Measurements from ENCODE around the gene CEP83. TPM values are rescaled to one million over a fixed set of nuclear protein-coding genes. Genes with fewer than 3 reads are reported as not detected.
A peak's percentile ranks its signal among the peaks of the same experiment; 100 is the strongest.
"Not testable (repeated sequence)": the region's sequence is repeated elsewhere in the genome, so short reads cannot be mapped to it uniquely, and the experiment has no call there.

The CEP83 gene
- total and polyA plus RNA-seq, 2 donors (not counting 1 experiment from before 2014, with no cell fraction given) = 4.0 to 24.8 TPM

DNA sequence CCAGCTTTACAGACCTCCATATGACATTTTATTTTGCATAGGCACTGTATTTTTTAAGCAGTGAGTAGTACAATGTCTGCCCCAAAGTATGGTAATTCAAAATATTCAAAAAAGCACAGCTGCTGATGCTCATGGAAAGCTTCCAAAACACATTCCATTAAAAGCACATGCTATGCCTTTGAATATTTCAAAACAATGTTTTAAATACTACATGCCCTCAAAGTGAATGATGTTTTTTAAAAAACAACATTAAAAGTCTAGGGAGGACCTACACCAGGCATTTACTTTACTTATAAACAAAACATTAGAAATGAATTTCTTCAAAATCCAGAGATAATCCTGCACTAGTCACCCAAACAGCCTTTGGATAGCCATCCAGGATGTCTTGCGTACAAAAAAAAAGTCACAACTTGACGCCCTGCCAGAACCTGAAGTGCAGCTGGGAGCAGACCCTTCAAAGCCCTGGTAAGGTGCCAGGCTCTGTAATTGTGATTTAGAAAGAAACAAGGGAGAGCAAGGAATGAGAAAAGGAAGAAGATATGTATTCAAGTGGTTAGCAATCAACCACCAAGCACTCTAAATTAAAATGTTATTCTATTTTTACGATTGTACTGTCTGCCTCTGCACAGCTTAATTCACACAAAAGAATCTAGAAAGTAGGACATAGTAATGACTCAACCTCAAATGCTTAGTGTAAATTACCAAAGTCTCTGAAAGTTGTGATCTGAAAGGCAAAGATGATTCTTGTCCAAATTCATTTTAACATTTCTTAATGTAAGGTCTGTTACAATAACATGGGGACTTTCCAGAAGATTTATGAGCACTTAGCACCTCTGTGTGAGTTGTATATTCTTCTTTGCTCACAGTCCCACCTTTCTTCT lies 31.9 kb downstream of the CEP83 start:
- intact Hi-C loops (cut with micrococcal nuclease) = no loop called here
- H3K9me3 ChIP-seq (ENCODE audit: control extremely low read depth in 1 of 3, control insufficient read depth in 2 of 3, insufficient read depth in 1 of 3, low read length in 2 of 3) = peaks cover 14 to 36% (median 32%) of the 10 kb centered on the region in 3 donors
- ATAC-seq (ENCODE audit: low read depth) = no peak
- DNase-seq = no peak
- no peak overlapping the region for H3K9ac ChIP-seq (ENCODE audit: low read length)
- H3K4me1 Mint-ChIP-seq = peaks cover 2% of the 10 kb centered on the region
- H3K4me3 Mint-ChIP-seq = no peak overlapping the region
- H3K9me3 Mint-ChIP-seq (ENCODE audit: insufficient read depth) = peaks cover 17% of the 10 kb centered on the region
- H3K36me3 ChIP-seq (replicated peaks in 1 of 2; ENCODE audit: control extremely low read depth in 1 of 2, control insufficient read depth in 1 of 2, extremely low read depth in 1 of 2, insufficient read depth in 2 of 2, low read length in 1 of 2) = peaks cover 0 to 3% of the 10 kb centered on the region in 2 experiments
- H3K27me3 ChIP-seq (replicated peaks in 1 of 4; ENCODE audit: control extremely low read depth in 1 of 4, control insufficient read depth in 3 of 4, insufficient read depth in 4 of 4, low read length in 3 of 4) = no peaks in the 10 kb centered on the region
- TF ChIP-seq EZH2 (IDR thresholded peaks at IDR 0.05; ENCODE audit: borderline replicate concordance, insufficient read depth, low read depth, low read length, poor library complexity, severe bottlenecking) (no peak), CTCF (IDR thresholded peaks at IDR 0.05) (no peak)
- 54% methylated on average over 2 of the region's 3 CpGs for WGBS (ENCODE audit: insufficient coverage)
- H3K4me2 ChIP-seq (replicated peaks; ENCODE audit: low read depth, low read length, poor library complexity, severe bottlenecking) = no peak overlapping the region
- ChIA-PET POLR2A (no interaction called here), CTCF (interaction anchor here (0.8 kb wide), 1 partner anchor 293 kb away, joined by 3 read pairs; no protein-coding TSS in a partner anchor)
- peaks cover 18% of the 10 kb centered on the region for H3K79me2 ChIP-seq (ENCODE audit: control insufficient read depth, insufficient read depth, low read length)
- no peak overlapping the region for H3K27ac ChIP-seq (ENCODE audit: low read length in 2 of 2)
- no peaks in the 10 kb centered on the region for H3K4me1 ChIP-seq (ENCODE audit: control insufficient read depth in 2 of 2, insufficient read depth in 2 of 2, low read length in 2 of 2)
- H3K4me3 ChIP-seq (ENCODE audit: control extremely low read depth in 1 of 5, extremely low read depth in 1 of 5, insufficient read depth in 1 of 5, low read depth in 2 of 5, low read length in 4 of 5) = no peak overlapping the region
- H3K27ac Mint-ChIP-seq = no peak overlapping the region
- no peaks in the 10 kb centered on the region for H3K27me3 Mint-ChIP-seq
- H4K20me1 ChIP-seq (ENCODE audit: control insufficient read depth, insufficient read depth, low read length, poor library complexity, severe bottlenecking) = no peaks in the 10 kb centered on the region
- H2AFZ ChIP-seq (ENCODE audit: insufficient read depth, low read depth, low read length, poor library complexity, severe bottlenecking) = no peak overlapping the region

DNA sequence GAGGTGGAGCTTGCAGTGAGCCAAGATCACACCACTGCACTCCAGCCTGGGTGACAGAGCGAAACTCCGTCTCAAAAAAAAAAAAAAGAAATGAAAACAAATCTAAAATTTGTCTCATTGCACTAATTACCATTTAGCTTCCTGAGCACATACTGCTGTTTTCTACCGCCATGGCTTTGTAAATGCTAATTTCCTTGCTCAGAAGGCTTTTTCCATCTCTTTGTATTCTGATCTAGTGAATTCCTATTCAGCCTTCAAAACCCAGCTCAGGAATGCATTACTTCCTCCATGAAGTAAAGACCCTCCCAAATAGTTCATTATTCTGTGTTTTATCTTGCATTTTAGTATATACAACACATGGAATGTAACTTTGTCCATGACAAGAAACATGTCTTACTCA lies 33.6 kb downstream of the CEP83 start:
- no peaks in the 10 kb centered on the region for H3K27me3 Mint-ChIP-seq
- ATAC-seq (ENCODE audit: low read depth) (no peak), DNase-seq (no peak)
- Histone ChIP-seq H3K4me1 (ENCODE audit: control insufficient read depth in 2 of 2, insufficient read depth in 2 of 2, low read length in 2 of 2) (no peaks in the 10 kb centered on the region), H3K36me3 (replicated peaks in 1 of 2; ENCODE audit: control extremely low read depth in 1 of 2, control insufficient read depth in 1 of 2, extremely low read depth in 1 of 2, insufficient read depth in 2 of 2, low read length in 1 of 2) (peaks cover 0 to 1% of the 10 kb centered on the region in 2 experiments), H3K27ac (ENCODE audit: low read length in 2 of 2) (no peak overlapping the region), H3K4me2 (replicated peaks; ENCODE audit: low read depth, low read length, poor library complexity, severe bottlenecking) (no peak overlapping the region), H3K9ac (ENCODE audit: low read length) (no peak overlapping the region), H3K79me2 (ENCODE audit: control insufficient read depth, insufficient read depth, low read length) (peaks cover 18% of the 10 kb centered on the region), H4K20me1 (ENCODE audit: control insufficient read depth, insufficient read depth, low read length, poor library complexity, severe bottlenecking) (no peaks in the 10 kb centered on the region), H3K27me3 (replicated peaks in 1 of 4; ENCODE audit: control extremely low read depth in 1 of 4, control insufficient read depth in 3 of 4, insufficient read depth in 4 of 4, low read length in 3 of 4) (no peaks in the 10 kb centered on the region), H2AFZ (ENCODE audit: insufficient read depth, low read depth, low read length, poor library complexity, severe bottlenecking) (no peak overlapping the region), H3K9me3 (ENCODE audit: control extremely low read depth in 1 of 3, control insufficient read depth in 2 of 3, insufficient read depth in 1 of 3, low read length in 2 of 3) (peaks cover 21 to 42% (median 34%) of the 10 kb centered on the region in 3 donors), H3K4me3 (ENCODE audit: control extremely low read depth in 1 of 5, extremely low read depth in 1 of 5, insufficient read depth in 1 of 5, low read depth in 2 of 5, low read length in 4 of 5) (no peak overlapping the region)
- TF ChIP-seq CTCF (IDR thresholded peaks at IDR 0.05) = no peak
- TF ChIP-seq EZH2 (IDR thresholded peaks at IDR 0.05; ENCODE audit: borderline replicate concordance, insufficient read depth, low read depth, low read length, poor library complexity, severe bottlenecking) = no peak
- 100% methylated on average over 1 of the region's 3 CpGs for WGBS (ENCODE audit: insufficient coverage)
- peaks cover 25% of the 10 kb centered on the region for H3K9me3 Mint-ChIP-seq (ENCODE audit: insufficient read depth)
- peaks cover 2% of the 10 kb centered on the region for H3K4me1 Mint-ChIP-seq
- intact Hi-C loops (cut with micrococcal nuclease) = no loop called here
- H3K27ac Mint-ChIP-seq = no peak overlapping the region
- no peak overlapping the region for H3K4me3 Mint-ChIP-seq
- ChIA-PET CTCF (interaction anchor here (0.7 to 1.0 kb wide), 2 partner anchors 9 to 219 kb away, joined by 3 read pairs; no protein-coding TSS in a partner anchor), POLR2A (no interaction called here)

- DNase-seq; intact Hi-C loops (cut with micrococcal nuclease); H3K36me3 ChIP-seq (replicated peaks in 1 of 2; ENCODE audit: control extremely low read depth in 1 of 2, control insufficient read depth in 1 of 2, extremely low read depth in 1 of 2, insufficient read depth in 2 of 2, low read length in 1 of 2); H3K9ac ChIP-seq (ENCODE audit: low read length); H3K27me3 ChIP-seq (replicated peaks in 1 of 4; ENCODE audit: control extremely low read depth in 1 of 4, control insufficient read depth in 3 of 4, insufficient read depth in 4 of 4, low read length in 3 of 4); POLR2A ChIA-PET; H2AFZ ChIP-seq (ENCODE audit: insufficient read depth, low read depth, low read length, poor library complexity, severe bottlenecking); H3K27me3 Mint-ChIP-seq; H3K4me2 ChIP-seq (replicated peaks; ENCODE audit: low read depth, low read length, poor library complexity, severe bottlenecking); CTCF ChIA-PET; H3K4me3 Mint-ChIP-seq; H3K4me1 Mint-ChIP-seq; ATAC-seq (ENCODE audit: low read depth); H3K27ac ChIP-seq (ENCODE audit: low read length in 2 of 2); H4K20me1 ChIP-seq (ENCODE audit: control insufficient read depth, insufficient read depth, low read length, poor library complexity, severe bottlenecking); H3K4me1 ChIP-seq (ENCODE audit: control insufficient read depth in 2 of 2, insufficient read depth in 2 of 2, low read length in 2 of 2); H3K27ac Mint-ChIP-seq: not testable (repeated sequence)
- peaks cover 15 to 39% (median 34%) of the 10 kb centered on the region in 3 donors for H3K9me3 ChIP-seq (ENCODE audit: control extremely low read depth in 1 of 3, control insufficient read depth in 2 of 3, insufficient read depth in 1 of 3, low read length in 2 of 3)
- H3K9me3 Mint-ChIP-seq (ENCODE audit: insufficient read depth) = peaks cover 17% of the 10 kb centered on the region
- WGBS (ENCODE audit: insufficient coverage) = 93% methylated on average over 5 of the region's 5 CpGs
- H3K79me2 ChIP-seq (ENCODE audit: control insufficient read depth, insufficient read depth, low read length) = peaks cover 16% of the 10 kb centered on the region
- peak overlapping the region in 1 of 5 experiments; percentile 25 for H3K4me3 ChIP-seq (ENCODE audit: control extremely low read depth in 1 of 5, extremely low read depth in 1 of 5, insufficient read depth in 1 of 5, low read depth in 2 of 5, low read length in 4 of 5)
Measured at GRCh38 chr12:94424830-94425229, 34.8 kb downstream of the CEP83 start.
